Pulmonary artery endothelial cell (primary cell): ENCODE data around the gene FIGNL1. TPM values are rescaled to one million over a fixed set of nuclear protein-coding genes. Genes with fewer than 3 reads are reported as not detected.

Experiments
- DNase-seq: peaks from one replicate; pipeline ENCODE4 v3.0.0-alpha.2; 2011; ENCODE audit warnings: low read depth, low spot score
- total RNA-seq: library from RNA; depleted of rRNA; stranded (reverse); fragments of >200 nt; gene quantifications from 2 replicates; pipeline ENCODE4 v1.2.3, GENCODE V29; 2014

Gene FIGNL1
- total RNA-seq, 1 donor from 2014 or later: 36.5 TPM

- DNase-seq: no peak
Observed at GRCh38 chr7:50397971-50398324, 52.2 kb downstream of the FIGNL1 start.

DNA sequence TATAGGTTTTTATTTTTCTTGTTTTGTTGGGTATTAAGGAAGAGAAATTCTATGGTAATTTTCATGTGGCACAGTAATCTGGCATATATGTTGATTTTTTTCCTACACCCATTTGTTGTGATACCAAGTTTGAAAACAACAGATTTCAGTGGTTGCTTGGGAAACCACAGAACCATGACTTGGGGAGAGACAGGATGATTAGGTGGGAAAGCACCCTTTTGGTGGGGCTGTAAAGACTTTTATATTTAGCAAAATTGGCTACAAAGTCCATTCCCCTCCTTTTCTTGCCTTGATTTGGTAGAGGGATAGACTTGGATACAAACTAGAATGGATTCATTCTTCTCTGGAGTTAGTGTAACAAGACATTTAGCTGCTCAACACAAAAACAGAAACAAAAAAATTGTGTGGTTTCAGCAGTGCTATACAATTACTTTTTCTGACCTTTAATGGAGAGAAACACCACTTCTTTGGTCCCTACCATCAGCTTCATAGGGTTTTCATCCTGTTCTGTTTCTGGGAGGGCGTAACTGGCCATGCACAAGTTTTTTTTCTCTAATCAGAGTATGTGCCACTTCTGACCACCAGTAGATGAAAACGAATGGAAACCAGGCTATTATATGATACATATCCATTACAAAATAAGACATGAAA lies 52.7 kb downstream of the FIGNL1 start:
- DNase-seq: no peak

- DNase-seq: no peak
Observed at GRCh38 chr7:50396856-50397255, 53.3 kb downstream of the FIGNL1 start.

GRCh38 chr7:50394315-50394714 lies 55.8 kb downstream of the FIGNL1 start:
- DNase-seq: no peak

Other genes starting within 250 kb of the FIGNL1 start
- under 0.01 TPM in 1 of 2 replicates, not detected in the other for gene IKZF1, start 145.6 kb downstream of the FIGNL1 start, total RNA-seq
- not detected in 2 replicates for gene DDC, start 115.1 kb upstream of the FIGNL1 start, total RNA-seq